Mesenchymal stem cell (in vitro differentiated cells and primary cell): ENCODE measurements around the gene RUFY2.

Source experiments
- DNase-seq: peaks from one replicate; pipeline ENCODE4 v3.0.0-alpha.2; 2013
- H2AFZ ChIP-seq: one replicate; pipeline ENCODE4 v1.6.1; 2013; ENCODE audit warnings: low read depth, mild to moderate bottlenecking, control low read depth, inconsistent platforms, low read length, moderate library complexity
- H2AK5ac ChIP-seq: 2 replicates; pipeline ENCODE4 v1.6.1; 2013; ENCODE audit warnings: low read length, moderate library complexity, mild to moderate bottlenecking, inconsistent platforms; ENCODE audit not compliant: severe bottlenecking
- H2BK120ac ChIP-seq: one replicate; pipeline ENCODE4 v1.6.1; 2013; ENCODE audit warnings: low read depth, mild to moderate bottlenecking, inconsistent platforms, low read length, moderate library complexity
- H2BK12ac ChIP-seq, 2 experiments: one replicate each; pipeline ENCODE4 v1.6.1; 2013; ENCODE audit warnings: inconsistent platforms in 2 of 2, low read length in 2 of 2, mild to moderate bottlenecking in 2 of 2, moderate library complexity in 2 of 2, control low read depth in 1 of 2
- H2BK15ac ChIP-seq: one replicate; pipeline ENCODE4 v1.6.1; 2013; ENCODE audit warnings: mild to moderate bottlenecking, low read depth, inconsistent platforms; ENCODE audit not compliant: poor library complexity, severe bottlenecking
- H2BK5ac ChIP-seq: 2 replicates; pipeline ENCODE4 v1.6.1; 2013; ENCODE audit warnings: low read depth, mild to moderate bottlenecking, low read length, control low read depth, inconsistent platforms; ENCODE audit not compliant: poor library complexity, severe bottlenecking
- H3K14ac ChIP-seq, 2 experiments: one replicate each; pipeline ENCODE4 v1.6.1; 2013; ENCODE audit warnings: inconsistent platforms in 2 of 2, low read length in 2 of 2, control low read depth in 1 of 2, mild to moderate bottlenecking in 1 of 2, moderate library complexity in 1 of 2
- H3K18ac ChIP-seq, 2 experiments: one replicate each; pipeline ENCODE4 v1.6.1; 2013; ENCODE audit warnings: inconsistent platforms in 2 of 2, low read length in 2 of 2, control low read depth in 1 of 2, low read depth in 1 of 2, mild to moderate bottlenecking in 1 of 2
- H3K23ac ChIP-seq, 2 experiments: one replicate each; pipeline ENCODE4 v1.6.1; 2013; ENCODE audit warnings: inconsistent platforms in 2 of 2, low read length in 2 of 2, mild to moderate bottlenecking in 2 of 2, moderate library complexity in 2 of 2, control low read depth in 1 of 2
- H3K27ac ChIP-seq: 2 replicates; pipeline ENCODE4 v1.5.1; 2013; ENCODE audit warnings: mild to moderate bottlenecking, moderate library complexity, low read length, control low read depth, inconsistent platforms; ENCODE audit not compliant: poor library complexity, severe bottlenecking
- H3K27me3 ChIP-seq, 2 experiments: 2 replicates each; pipeline versions ENCODE4 v1.6.1 to v1.7.0; 2013; ENCODE audit warnings: low read length in 2 of 2, mild to moderate bottlenecking in 2 of 2, moderate library complexity in 2 of 2, control low read depth in 1 of 2, inconsistent platforms in 1 of 2; ENCODE audit not compliant: control insufficient read depth in 1 of 2, insufficient read depth in 1 of 2
- H3K36me3 ChIP-seq, 2 experiments: 2 replicates each; pipeline versions ENCODE4 v1.6.1 to v1.7.0; 2013; ENCODE audit warnings: low read length in 2 of 2, control low read depth in 1 of 2, inconsistent platforms in 1 of 2, low read depth in 1 of 2, mild to moderate bottlenecking in 1 of 2; ENCODE audit not compliant: insufficient read depth in 2 of 2, control insufficient read depth in 1 of 2
- H3K4ac ChIP-seq, 2 experiments: one replicate each; pipeline ENCODE4 v1.6.1; 2013; ENCODE audit warnings: inconsistent platforms in 2 of 2, low read length in 2 of 2, mild to moderate bottlenecking in 2 of 2, moderate library complexity in 2 of 2, control low read depth in 1 of 2, low read depth in 1 of 2
- H3K4me1 ChIP-seq: 2 replicates; pipeline ENCODE4 v1.6.1; 2013; ENCODE audit warnings: low read depth, low read length, control low read depth; ENCODE audit not compliant: control insufficient read depth, insufficient read depth
- H3K4me2 ChIP-seq: 2 replicates; pipeline ENCODE4 v1.6.1; 2013; ENCODE audit warnings: low read length, mild to moderate bottlenecking, inconsistent platforms; ENCODE audit not compliant: poor library complexity, severe bottlenecking
- H3K4me3 ChIP-seq, 2 experiments: 2 replicates each; pipeline versions ENCODE4 v1.5.1 to v1.7.0; 2013; ENCODE audit warnings: low read length in 2 of 2, mild to moderate bottlenecking in 2 of 2, control low read depth in 1 of 2, low read depth in 1 of 2; ENCODE audit not compliant: insufficient read depth in 1 of 2
- H3K79me1 ChIP-seq: replicated peaks from 2 replicates; pipeline ENCODE4 v1.6.1; 2013; ENCODE audit warnings: mild to moderate bottlenecking, control low read depth, low read length, inconsistent platforms; ENCODE audit not compliant: poor library complexity, severe bottlenecking
- H3K9ac ChIP-seq: 2 replicates; pipeline ENCODE4 v1.7.0; 2013; ENCODE audit warnings: mild to moderate bottlenecking, low read length, moderate library complexity
- H3K9me3 ChIP-seq: 2 replicates; pipeline ENCODE4 v1.7.0; 2013; ENCODE audit warnings: mild to moderate bottlenecking, low read length; ENCODE audit not compliant: control insufficient read depth
- H4K8ac ChIP-seq: one replicate; pipeline ENCODE4 v1.6.1; 2013; ENCODE audit warnings: inconsistent platforms, mild to moderate bottlenecking, low read length, moderate library complexity
- H4K91ac ChIP-seq: one replicate; pipeline ENCODE4 v1.6.1; 2013; ENCODE audit warnings: mild to moderate bottlenecking, low read length, inconsistent platforms
- WGBS: methylation state at CpG from one replicate; pipeline ENCODE4 v1.1.7; 2013; ENCODE audit warnings: mixed read lengths; 5-methylcytosine and 5-hydroxymethylcytosine counted together

RUFY2 gene

DNA sequence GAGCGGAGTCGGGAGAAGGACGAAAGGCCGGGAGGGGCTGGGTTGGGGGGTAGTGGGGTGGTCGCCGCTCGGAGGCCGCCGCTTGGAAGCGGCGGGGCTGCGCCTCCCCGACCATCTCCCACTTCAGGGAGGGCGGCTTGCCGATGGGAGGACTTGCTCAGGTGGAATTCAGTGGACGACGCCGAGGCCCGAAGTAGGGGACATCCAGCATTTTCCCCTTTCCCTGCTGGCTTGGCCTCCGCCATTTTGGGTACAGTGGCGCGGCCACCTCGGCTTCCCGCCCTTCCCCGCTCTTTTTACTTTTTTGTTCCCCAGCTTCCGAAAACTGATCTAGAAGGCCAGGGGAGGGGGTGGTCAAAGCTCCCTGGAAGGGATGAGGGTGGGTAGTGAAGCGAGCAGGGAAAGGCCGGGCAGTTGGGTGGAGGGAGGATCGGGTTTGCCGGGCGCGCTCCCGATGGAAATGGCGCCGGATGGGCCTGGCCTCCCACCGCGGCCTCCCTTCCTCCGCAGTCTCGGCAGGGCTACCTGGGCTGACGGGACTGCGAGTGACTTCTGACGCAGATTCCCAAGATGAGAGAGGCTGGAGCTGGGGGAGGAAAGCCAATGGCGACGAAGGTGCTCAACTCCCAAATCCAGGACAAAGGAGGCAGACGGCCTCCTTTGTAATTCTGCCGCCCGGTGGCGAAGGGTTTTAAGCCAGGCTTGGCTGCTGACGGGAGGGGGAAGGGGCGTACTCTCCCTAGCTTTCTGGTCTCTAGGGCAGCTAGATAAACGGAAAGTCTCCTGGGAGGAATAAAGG is 74.6 kb downstream of the RUFY2 start, which contains the start of gene PBLD:
Gene PBLD, minus strand, starts transcription at position 670 of the 799 bp plus-strand sequence. CDS start 26,084 bp downstream, outside the sequence.
- Histone ChIP-seq H2AK5ac (peak within 1 kb of the TSS; percentile 47), H4K91ac (peak within 1 kb of the TSS; percentile 100), H2BK5ac (peak within 1 kb of the TSS; percentile 96), H3K4me2 (peak within 1 kb of the TSS; percentile 35), H3K27me3 (no peaks in the 10 kb centered on the region), H2BK120ac (peak within 1 kb of the TSS; percentile 80), H4K8ac (peak within 1 kb of the TSS; percentile 92), H3K27ac (peak within 1 kb of the TSS; percentile 99), H3K9me3 (no peaks in the 10 kb centered on the region), H3K4me1 (peaks cover 3% of the 10 kb centered on the region), H3K4me3 (peak within 1 kb of the TSS; percentile 70 to 96), H3K36me3 (peaks cover 0 to 16% of the 10 kb centered on the region in 2 experiments), H3K18ac (peak within 1 kb of the TSS; percentile 70 to 90), H3K79me1 (peaks cover 7% of the 10 kb centered on the region), H2BK12ac (peak within 1 kb of the TSS; percentile 15 to 50), H3K14ac (peak within 1 kb of the TSS; percentile 80 to 82), H3K23ac (peak within 1 kb of the TSS in 1 of 2 experiments; percentile 95), H3K4ac (peak within 1 kb of the TSS; percentile 36 to 95), H2AFZ (peak within 1 kb of the TSS; percentile 43), H3K9ac (peak within 1 kb of the TSS; percentile 100), H2BK15ac (peak within 1 kb of the TSS; percentile 80)
- peak; percentile 86 for DNase-seq
- under 1% methylated on average over 40 of the region's 51 CpGs for WGBS

DNA sequence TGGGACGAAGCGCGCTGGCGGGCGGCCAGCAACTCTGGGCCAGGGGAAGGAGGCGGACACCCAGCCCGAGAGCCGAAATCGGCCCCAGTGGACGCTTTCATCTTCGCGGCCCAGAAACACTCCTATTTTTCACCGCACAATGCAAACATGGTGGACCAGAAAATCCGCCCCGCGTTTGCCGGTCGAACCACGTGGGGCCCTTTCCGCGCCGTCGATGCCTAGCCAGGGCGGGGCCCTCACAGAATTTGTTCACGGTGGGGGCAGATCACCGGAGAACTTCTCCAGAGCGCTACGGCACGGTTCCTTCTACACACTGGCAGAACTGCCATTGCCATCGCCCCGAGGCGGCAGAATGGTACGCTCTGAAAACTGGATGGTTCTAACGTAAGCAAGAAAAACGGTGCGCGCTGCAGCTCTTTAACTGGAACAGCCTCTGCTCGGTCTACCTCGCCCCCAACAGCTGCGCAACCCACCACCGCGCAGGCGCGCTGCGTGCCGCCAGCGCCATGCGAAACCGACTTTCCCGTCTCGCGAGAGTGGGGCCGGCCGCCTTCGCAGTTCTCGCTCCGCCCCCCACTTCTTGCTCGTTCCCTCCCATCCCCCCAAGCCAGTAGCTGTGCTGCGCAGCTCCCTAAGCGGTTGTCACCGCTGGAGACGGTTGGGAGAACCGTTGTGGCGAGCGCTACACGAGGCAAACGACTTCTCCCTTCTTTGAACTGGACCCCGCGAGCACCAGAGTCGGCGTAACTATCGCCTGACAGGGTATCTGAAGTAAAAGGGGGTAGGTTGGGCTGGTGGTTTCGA is 75.4 kb downstream of the RUFY2 start, which contains the start of gene HNRNPH3:
Gene HNRNPH3, plus strand, starts transcription at position 610 of the 804 bp plus-strand sequence. CDS start 5,158 bp downstream, outside the sequence.
- Histone ChIP-seq H3K4me1 (peaks cover 3% of the 10 kb centered on the region), H3K79me1 (peaks cover 8% of the 10 kb centered on the region), H4K91ac (peak within 1 kb of the TSS; percentile 100), H2BK15ac (peak within 1 kb of the TSS; percentile 80), H2BK120ac (peak within 1 kb of the TSS; percentile 80), H4K8ac (peak within 1 kb of the TSS; percentile 95), H3K36me3 (peaks cover 0 to 10% of the 10 kb centered on the region in 2 experiments), H3K9ac (peak within 1 kb of the TSS; percentile 100), H2BK12ac (peak within 1 kb of the TSS; percentile 50 to 66), H3K4me2 (peak within 1 kb of the TSS; percentile 72), H2BK5ac (peak within 1 kb of the TSS; percentile 96), H2AK5ac (peak within 1 kb of the TSS; percentile 85), H3K9me3 (no peaks in the 10 kb centered on the region), H3K4ac (peak within 1 kb of the TSS; percentile 86 to 96), H3K18ac (peak within 1 kb of the TSS; percentile 93), H3K23ac (peak within 1 kb of the TSS in 1 of 2 experiments; percentile 95), H3K4me3 (peak within 1 kb of the TSS; percentile 70 to 96), H2AFZ (peak within 1 kb of the TSS; percentile 43), H3K27ac (peak within 1 kb of the TSS; percentile 99), H3K27me3 (no peaks in the 10 kb centered on the region), H3K14ac (peak within 1 kb of the TSS; percentile 39 to 89)
- DNase-seq: peak; percentile 97
- under 1% methylated on average over 67 of the region's 73 CpGs for WGBS

DNA sequence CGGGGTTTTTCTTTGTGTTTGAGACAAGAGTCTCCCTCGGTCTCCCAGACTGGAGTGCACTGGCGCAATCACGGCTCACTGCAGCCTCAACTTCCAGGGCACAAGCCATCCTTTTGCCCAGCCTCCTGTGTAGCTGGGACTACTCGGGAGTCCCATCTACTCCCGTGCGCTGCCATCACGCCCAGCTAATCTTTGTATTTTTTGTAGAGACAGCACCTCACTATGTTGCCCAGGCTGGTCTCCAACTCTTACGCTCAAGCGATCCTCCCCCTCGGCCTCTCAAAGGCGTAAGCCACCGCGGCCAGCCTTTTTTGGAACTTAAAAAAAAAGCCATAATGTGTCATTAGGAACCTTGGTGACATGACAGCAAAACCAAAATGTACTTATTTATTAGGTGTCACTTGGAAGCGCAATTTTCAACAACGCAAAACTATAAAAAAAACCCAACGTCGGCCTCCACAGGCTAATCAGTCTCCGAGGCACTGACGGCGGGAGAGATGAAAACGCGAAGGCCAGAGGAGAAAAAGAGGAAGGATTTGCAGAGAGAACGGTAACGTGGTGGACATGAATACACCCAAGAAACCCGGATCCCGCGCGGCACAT is 76.1 kb downstream of the RUFY2 start:
- Histone ChIP-seq H3K4me3 (peak overlapping the region; percentile 70 to 96), H2AFZ (peak overlapping the region; percentile 31), H3K36me3 (peaks cover 0 to 3% of the 10 kb centered on the region in 2 experiments), H3K4me1 (peaks cover 3% of the 10 kb centered on the region), H2BK15ac (peak overlapping the region; percentile 49), H3K9me3 (no peaks in the 10 kb centered on the region), H3K9ac (peak overlapping the region; percentile 100), H2AK5ac (peak overlapping the region; percentile 85), H4K91ac (peak overlapping the region; percentile 88), H3K79me1 (peaks cover 8% of the 10 kb centered on the region), H2BK12ac (peak overlapping the region; percentile 19 to 66), H2BK5ac (peak overlapping the region; percentile 79), H3K14ac (peak overlapping the region in 1 of 2 experiments; percentile 36), H3K23ac (peak overlapping the region in 1 of 2 experiments; percentile 85), H4K8ac (peak overlapping the region; percentile 95), H3K18ac (peak overlapping the region; percentile 93), H3K4ac (peak overlapping the region; percentile 86 to 96), H2BK120ac (peak overlapping the region; percentile 42), H3K4me2 (peak overlapping the region; percentile 72), H3K27me3 (no peaks in the 10 kb centered on the region), H3K27ac (peak overlapping the region; percentile 99)
- 56% methylated on average over 29 of the region's 29 CpGs for WGBS
- DNase-seq: no peak
